GM18520 (cell line): Measurements from ENCODE around the gene CALCR.
"Not testable (repeated sequence)": the region's sequence is repeated elsewhere in the genome, so short reads cannot be mapped to it uniquely, and the experiment has no call there.

Source experiments
- ATAC-seq: cut with Tn5 transposase; IDR thresholded peaks from one replicate; pipeline ENCODE4 v1.9.1; 2021; ENCODE audit not compliant: unreplicated experiment

Gene CALCR

DNA sequence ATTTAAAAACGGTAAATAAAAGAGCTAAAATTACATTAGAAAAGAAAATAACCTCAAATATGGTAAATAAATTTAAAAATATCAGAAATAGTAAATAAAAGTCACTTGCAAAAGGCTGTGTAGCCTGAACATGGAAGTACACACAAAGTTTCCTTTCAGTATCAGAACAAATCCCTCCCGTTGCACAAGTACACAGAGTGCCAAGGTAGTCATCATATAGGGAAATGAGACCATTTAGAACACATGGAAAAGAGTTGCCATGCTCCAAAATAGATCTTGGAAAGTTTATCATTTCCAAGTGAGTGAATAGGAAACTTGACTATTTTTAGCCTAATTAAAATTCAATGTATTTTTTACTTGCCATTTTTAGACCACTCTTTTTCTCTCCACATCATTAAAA, 11.6 kb downstream of the CALCR start:
- no peak for ATAC-seq

DNA sequence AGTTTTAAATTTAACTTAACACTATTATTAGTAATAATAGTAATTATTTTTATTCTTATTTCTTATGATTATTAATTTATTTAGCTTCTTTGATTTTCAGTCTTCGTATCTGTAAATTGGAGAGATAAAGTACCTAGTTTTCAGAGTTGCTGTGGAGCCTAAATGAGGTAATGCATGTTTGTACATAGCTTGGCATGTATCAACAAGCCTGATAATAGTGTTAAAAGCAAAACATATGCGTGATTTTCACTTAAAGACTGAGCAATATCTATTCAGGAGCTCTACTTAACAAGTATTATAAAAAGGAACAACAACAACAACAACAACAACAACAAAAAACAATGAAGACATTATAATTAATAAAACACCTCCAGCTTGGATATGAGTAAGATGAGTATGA, 12.4 kb downstream of the CALCR start:
- ATAC-seq = no peak

DNA sequence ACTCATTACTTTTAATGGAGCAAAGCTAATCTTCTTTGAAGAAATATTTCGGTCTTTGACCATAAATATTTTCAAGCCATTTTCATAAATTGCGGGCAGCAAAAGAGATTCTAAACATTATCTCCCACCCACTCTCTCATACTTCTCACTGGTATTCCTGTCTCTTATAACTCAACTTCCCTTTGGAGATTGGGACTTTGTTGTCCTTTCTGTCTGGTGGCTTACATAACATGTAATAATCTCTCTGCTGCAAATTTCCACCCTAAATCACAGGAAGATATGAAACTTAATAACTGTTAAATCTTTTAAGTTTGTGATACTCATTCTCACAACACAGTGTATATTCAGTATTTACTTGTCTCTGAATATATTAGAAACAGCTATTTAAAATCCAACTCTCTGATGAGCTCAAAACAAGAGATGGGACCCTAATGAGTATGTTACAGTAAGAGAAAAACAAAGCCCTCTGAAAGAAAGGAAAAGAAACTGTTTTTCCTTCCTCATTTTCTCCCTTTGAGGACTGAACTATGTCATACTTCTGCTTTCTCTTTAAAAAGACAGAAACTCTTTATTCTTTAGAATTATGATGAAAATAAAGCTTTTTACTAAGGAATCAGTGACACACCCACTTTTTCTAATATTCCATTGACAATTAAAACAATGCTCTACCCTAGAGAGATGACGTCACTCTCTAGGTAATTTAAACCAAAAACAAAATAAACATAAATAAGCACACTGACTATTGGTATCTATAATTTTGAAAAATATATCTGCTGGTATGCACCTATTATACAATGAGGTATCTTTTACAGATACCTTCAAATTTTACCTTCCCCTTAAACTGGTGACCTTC, 14.7 kb downstream of the CALCR start:
- no peak for ATAC-seq

DNA sequence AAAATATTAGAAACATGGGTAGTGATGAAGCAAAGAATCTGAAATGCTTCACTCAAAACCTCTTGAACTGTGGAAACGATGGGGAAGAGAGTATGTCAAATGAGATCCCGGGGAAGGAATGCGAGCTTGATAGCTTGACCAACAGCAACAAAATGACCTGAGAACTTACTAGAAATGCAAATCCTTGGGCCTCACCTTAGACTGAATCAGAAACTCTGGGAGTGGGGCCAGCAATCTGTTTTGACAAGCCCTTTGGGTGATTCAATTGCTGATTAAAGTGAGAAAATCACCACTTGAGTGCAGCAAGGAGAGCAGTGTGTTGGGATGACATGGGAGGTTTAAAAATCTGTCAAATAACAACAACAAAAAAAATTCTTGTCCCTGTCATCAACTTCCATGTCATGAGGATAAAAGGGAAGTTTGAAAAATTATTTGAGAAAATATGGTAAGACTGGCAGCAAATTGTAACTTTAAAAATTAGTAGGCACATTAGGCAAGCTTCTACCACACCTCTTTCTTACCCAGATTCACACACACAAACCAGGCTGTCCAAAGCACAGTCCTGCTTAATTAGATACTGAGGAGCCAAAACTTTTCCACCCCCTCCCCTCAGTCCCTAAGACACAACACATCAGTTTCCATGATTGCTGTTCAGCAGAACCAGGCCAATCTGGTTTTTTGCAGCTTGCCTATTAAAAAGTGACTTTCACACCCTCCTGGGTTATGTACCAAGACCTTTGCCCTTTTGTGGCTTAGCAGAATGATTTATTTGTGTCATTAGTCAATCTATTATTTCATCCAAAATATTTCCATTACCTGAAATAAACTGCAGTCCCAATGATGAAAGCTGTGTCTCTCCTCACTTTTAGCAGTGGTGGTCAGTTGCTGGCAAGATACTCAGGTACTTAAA, 15.6 kb downstream of the CALCR start:
- ATAC-seq = no peak

DNA sequence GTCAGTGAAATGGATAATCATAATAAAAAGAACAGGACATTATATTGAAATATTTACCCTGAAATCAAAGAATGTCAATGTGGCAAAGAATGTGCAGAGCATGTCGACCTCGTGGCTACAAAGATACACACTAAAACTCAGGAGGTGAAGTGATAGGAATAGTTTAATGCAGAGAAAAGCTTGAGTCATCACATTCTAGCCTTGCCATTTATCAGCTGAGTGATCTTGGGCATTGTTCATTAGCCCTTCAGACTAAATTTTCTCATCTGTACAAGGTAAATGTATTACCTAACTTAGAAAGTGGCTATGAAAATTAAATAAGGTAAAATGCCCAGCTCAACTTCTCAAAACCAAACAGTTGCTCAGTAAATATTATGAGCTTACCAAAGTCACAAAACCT, 22.6 kb downstream of the CALCR start:
- no peak for ATAC-seq

DNA sequence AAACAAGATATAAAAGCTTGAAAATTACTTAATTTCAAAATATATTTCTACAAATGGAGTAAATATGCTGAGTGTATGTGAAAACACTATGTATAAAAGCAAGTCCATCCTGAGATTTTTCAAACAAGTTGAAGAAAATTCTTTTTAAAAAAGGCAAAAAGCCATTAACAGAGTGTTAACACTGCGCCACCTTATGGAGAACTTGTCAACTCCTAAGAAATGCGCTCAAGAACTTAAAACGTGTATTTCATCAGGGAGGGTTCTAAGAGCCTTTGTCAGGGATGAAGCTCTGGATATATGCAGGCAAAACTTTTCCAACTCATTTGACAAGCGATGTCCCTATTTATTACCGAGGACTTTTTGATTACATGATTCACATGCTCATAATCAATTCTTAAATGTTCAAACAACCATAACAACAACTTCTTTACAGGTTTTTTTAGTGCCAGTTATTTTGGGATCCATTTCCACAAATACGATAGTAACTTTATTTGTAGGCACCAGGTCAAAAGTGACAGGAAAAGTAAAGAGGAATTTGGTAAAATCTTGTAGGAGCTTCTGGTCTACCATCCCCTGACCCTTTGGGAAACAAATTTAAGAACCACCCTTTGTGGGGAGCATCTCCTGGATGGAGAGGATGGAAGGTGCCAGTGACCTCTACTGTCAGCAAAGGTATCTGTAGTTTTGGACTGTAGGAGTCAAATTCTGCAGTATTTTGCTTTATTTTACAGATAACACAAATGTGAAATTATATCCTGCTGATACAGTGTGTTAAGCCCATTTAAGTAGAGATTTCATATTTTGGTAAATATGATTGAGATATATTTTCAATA, 23.2 kb downstream of the CALCR start:
- no peak for ATAC-seq

DNA sequence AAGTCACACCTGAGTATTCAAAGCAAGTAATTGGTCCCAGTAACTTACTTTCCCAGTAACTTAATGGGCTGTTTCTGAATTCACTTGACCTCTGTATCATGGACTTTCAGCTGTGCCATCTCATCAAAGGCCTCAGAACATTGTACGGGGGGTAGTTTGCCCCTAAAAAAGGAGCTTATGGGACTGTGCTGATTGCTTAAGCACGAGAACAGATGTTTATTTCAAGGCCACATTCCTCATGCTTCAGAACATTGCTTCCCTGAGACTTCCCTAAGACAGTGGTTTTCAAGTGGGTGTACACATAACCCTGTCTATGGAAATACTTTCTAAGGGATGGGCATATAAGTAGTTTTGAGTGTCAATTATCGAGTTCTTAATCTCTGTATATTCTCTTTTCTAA, 26.8 kb downstream of the CALCR start:
- ATAC-seq = no peak

DNA sequence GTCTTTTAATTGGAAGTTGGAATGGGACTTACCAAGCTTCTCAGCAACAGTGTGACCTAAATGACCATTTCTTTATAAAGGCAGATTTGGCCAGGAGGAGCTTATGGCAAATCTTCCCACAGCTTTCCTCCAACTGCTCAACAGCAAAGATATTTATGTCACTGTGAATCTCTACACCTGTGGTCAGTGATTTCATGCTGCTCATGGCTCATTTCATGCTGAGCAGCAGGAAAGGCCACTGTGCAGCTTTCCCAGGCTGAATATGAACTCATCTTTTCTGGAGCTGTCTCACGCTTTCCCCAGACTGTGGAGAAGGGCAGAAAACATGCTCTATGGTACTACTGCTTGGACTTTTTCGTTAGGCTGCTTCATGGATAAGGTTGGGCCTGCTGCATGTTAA, 29.8 kb downstream of the CALCR start:
- no peak for ATAC-seq

DNA sequence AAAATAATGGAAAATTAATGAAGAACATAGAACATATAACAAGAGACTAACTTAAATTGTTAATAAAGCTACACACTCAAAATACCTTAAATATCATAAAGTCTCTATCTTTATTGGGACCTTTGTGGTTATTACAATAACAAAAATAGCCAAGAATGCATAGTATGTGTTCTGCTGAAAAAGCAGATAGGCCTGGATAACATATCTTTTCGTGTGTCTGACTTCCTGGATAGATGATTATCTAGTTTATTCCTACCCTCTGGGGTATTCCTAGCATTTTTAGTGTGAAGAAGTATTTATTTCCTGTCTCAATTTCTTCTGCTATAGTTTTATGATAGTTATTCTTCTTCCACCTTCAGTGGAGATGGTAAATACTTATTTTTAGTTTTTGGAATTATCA, 36.5 kb downstream of the CALCR start:
- ATAC-seq = no peak

DNA sequence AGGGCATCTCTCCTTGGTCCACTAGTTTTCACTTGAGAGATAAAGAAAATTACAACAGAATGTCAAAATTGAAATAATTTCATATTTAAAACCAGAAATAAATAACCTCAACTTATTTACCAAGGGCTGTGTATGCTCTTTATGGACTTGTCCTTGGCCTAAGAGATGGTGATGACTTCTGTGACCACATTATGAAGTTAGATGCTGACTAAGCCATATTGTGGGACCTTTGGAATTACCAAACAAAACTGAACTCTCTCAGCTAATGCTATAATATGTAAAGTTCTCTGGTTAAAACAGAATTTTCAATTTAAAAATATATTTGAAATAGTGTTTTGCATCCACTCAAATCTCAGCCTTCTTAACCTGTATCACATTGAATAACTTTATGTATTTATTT, 38.9 kb downstream of the CALCR start:
- ATAC-seq = no peak

DNA sequence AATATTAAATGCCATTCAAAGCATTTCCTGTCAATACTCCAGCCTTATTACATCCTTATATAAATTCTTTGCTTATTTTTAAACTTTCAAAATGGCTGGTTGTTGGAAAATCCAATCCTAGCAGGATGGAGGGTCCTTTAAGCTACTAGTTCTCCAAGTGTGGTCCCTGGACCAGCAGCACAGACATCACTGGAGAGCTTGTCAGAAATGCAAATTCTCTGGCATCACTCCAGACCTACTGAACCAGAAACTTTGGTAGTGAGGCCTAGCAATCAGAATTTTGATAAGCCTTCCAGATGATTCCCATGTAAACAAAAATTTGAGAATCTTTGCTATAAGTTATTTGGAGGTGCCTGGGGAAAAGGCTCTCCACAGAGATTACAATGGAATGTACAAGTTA, 43.8 kb downstream of the CALCR start:
- no peak for ATAC-seq

DNA sequence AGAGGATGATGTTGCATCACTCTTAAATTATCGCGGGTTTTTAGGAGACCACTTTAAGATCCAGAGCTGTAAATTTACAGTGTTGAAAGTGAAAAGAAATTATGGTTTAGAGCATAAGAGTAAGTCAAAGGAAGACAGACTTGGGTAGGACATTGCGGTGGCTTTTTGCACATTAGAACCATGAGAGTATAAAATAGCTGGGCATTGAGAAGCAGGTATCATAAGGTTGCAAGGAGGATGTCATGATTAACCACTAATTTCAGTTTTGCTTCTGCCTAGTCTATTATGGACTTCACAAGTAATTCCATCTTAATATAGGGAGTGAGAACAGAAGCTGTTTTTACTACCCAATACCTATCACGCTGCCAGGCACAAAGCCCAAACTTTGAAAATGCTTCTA, 57.7 kb downstream of the CALCR start:
- ATAC-seq = no peak

DNA sequence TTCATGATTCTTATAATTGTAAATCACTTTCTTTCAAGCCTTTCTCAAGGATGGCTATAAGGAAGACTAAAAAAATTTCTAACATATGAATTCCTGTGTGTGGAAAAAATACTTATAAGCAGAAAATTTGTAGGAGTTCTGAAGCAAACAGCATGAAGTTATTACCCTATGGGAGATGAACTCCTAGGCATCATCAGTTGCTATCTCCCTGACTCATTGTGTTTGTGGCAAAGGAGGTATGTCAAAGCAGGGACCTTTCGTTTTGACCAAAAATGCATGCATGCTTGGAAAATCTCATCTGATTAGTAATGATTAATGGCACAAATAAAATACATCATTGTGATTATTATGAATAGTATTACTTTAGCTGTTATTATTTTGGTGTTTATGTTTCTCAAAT, 59.4 kb downstream of the CALCR start:
- ATAC-seq = no peak

DNA sequence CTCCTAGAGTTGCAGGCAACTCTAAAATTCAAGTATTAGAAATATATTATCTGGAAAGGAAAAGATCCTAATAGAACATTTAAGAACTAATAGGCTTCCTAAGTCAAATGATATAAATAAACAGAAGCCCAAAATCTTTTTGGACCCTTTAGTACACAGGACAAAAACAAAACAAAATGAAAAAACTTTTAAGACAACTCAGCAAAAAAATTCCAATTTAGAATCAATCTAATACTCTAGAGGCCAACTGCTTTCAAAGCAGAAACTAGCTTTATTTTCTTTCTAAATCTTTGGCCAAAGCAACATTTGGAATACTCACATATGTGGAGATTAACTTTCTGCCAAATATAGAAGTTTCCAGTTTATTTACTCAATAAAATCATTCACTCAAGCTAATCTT, 65.2 kb downstream of the CALCR start:
- ATAC-seq = no peak

DNA sequence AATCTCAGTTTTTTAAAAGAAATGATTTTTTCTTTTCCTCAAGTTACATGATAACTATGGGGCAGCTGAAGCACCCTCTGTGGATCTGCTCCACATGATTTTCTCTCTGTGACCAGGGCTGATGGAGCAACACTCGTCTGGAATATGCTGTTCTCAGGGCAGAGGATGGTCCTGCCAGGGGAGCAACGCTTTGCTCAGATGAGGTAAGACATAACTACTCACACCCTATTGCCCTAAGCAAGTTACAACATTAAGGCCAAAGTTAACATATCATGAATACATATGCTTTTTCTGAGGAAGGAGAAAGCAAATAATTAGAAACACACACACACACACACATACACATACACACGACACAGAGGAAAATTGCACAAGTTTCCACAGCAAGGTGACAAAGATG, 71.4 kb downstream of the CALCR start:
- ATAC-seq = no peak

DNA sequence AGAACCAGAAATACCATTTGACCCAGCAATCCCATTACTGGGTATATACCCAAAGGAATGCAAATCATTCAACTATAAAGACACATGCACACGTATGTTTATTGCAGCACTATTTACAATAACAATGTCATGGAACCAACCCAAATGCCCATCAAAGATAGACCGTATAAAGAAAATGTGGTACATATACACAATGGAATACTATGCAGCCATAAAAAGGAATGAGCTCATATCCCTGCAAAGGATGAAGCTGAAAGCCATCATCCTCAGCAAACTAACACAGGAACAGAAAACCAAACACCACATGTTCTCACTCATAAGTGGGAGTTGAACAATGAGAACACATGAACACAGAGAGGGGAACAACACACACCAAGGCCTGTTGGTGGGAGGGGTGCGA, 82.7 kb downstream of the CALCR start:
- ATAC-seq = not testable (repeated sequence)

DNA sequence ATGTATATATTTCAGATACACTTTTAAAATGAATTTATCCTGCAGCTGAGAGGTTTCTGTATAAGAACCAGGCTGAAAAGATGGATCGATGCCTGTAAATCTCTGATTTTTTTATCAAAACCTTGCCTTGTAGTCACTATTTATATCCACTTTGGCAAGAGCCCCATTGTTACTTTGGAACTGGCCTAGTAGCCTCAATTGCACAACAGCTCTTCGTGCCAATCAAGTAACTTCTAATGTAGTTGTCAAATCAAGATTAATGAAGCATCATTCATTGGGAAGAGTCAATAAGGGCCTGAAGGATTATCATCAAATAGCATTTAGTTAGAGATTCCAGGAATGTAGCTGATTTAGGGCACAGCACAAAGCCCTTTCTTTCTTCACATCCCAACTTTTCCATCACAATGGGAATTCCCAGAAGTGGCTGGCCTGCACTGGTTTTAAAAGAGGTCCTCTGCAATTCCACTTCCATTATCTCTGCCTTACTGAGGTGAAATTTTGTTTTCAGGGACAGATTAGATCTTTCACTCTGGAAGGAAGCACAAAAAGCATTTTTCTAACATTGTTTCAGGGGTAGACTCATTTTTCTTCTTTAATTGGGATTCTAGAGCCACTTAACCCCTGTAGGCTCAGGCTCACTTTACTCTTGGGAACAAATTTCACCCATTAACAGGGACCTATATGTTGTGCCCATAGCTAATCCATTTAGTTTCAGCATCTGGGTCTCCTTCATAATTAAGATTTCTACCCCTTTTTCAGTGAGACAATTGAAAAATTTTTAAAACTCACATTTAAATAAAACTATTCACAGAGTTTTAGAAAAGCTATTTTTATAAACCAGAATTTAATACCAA, 97.8 kb downstream of the CALCR start:
- no peak for ATAC-seq

DNA sequence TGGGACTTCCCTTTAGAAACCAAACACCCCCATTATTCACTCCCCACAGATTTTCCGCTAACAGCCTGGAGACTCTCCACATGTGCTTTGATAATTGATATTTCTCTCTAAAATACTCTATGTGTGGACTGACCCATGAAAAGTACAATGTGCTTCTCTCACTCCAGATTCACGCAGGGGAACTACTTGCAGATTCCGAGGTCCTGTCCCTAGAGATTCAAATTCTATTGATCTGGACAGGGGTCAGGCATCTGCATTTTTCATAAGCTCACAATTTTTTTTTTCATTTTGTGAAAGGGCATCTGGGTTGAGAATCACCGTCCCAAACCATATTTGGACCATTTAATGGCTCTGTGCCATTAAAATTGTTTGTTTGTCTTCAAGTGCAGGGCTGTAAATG, 98.7 kb downstream of the CALCR start:
- ATAC-seq = no peak

DNA sequence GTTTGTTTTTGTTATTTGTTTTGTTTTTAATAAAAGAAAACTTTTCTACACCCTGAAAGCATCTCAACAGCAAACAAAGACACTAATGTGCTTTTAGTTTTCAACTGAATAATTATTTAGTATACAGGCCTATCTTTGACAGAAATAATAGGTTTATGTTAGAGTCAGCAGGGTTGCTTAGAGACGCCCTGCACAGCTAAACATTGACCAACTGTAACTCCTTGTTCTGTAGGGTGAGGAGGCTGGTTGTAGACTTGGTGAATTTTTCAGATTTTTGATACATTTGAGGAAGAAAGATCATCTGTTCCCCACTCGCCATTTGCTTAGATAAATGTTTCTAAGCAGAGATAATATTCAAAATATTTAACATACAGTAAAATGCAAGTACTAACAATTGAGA, 103.1 kb downstream of the CALCR start:
- ATAC-seq = no peak

DNA sequence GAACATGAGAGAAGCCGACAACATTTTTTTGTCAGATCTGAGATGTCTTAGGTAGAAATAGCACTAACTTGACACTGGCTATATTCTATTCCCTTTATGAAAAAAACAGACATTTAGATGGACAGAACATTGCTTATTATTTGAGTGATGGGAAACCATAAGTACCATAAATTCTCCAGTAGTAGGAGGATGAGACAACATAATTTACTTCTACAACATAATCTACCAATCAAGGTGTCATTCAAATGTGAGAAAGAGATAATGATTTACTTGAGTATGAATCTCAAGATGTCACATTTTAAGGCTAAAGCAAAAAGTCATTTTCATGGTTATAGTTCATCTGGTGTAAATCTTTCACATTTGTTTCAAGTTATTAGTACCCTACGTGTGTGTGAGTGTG, 110.8 kb downstream of the CALCR start:
- ATAC-seq = no peak
